ENCODE results near the gene OR2Y1.
"Not testable (repeated sequence)": the region's sequence is repeated elsewhere in the genome, so short reads cannot be mapped to it uniquely, and the experiment has no call there.

OR2Y1 gene

GRCh38 chr5:180718810-180719453 lies 20.9 kb downstream of the OR2Y1 start:
- Histone ChIP-seq H4K20me1 (no peaks in the 10 kb centered on the region), H3K27ac (no peak overlapping the region), H3K36me3 (no peaks in the 10 kb centered on the region), H3K4me2 (no peak overlapping the region), H3K27me3 (no peaks in the 10 kb centered on the region), H3K4me3 (no peak overlapping the region), H3K9ac (no peak overlapping the region), H3K9me3 (replicated peaks in 1 of 11) (no peaks in the 10 kb centered on the region), H3K4me1 (no peaks in the 10 kb centered on the region)
- no peak for TF ChIP-seq Cebpa-rat (IDR thresholded peaks at IDR 0.05)

- no peak for TF ChIP-seq Cebpa-rat (IDR thresholded peaks at IDR 0.05)
- no peak overlapping the region for H3K4me2 ChIP-seq
- no peaks in the 10 kb centered on the region for H3K27me3 ChIP-seq
- H3K9me3 ChIP-seq (replicated peaks in 1 of 11), result peaks cover 0 to 9% (median 5%) of the 10 kb centered on the region in 11 experiments; a peak in 12 of 22 replicates
- H3K27ac ChIP-seq, result no peak overlapping the region
- H3K4me3 ChIP-seq, result no peak overlapping the region
- H3K9ac ChIP-seq, result no peak overlapping the region
- H3K4me1 ChIP-seq, result no peaks in the 10 kb centered on the region
- H3K36me3 ChIP-seq, result no peaks in the 10 kb centered on the region
- no peaks in the 10 kb centered on the region for H4K20me1 ChIP-seq
Measured at GRCh38 chr5:180717989-180718388, 21.9 kb downstream of the OR2Y1 start.

DNA sequence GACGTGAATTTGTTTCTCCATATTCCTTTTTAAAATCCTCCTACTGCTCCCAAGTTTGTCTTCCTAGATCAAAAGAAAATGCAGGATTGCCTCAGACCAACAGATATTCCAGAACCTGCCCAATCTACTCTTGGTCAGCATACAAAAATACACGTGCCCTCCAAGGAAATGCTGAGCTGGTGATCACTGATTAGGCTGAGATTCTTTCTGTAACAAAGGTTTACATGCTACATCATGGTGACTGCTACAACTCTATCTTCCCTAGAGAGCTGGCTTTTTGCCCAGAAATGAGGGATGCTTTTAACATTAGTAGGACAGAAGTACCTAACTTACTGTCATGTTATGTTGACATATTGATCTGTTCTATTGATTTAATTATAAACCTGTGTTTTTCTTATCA lies 35.5 kb downstream of the OR2Y1 start:
- no peak overlapping the region for H3K4me3 ChIP-seq
- no peaks in the 10 kb centered on the region for H3K27me3 ChIP-seq
- no peaks in the 10 kb centered on the region for H4K20me1 ChIP-seq
- H3K9ac ChIP-seq, result no peak overlapping the region
- peaks cover 0 to 6% (median 0%) of the 10 kb centered on the region in 10 experiments; a peak in 3 of 20 replicates for H3K4me1 ChIP-seq
- no peak overlapping the region for H3K27ac ChIP-seq
- no peak for TF ChIP-seq Cebpa-rat (IDR thresholded peaks at IDR 0.05)
- no peaks in the 10 kb centered on the region for H3K36me3 ChIP-seq
- H3K9me3 ChIP-seq (replicated peaks in 1 of 11), result peaks cover 7 to 19% (median 13%) of the 10 kb centered on the region in 11 experiments; a peak in 19 of 22 replicates
- no peak overlapping the region for H3K4me2 ChIP-seq

DNA sequence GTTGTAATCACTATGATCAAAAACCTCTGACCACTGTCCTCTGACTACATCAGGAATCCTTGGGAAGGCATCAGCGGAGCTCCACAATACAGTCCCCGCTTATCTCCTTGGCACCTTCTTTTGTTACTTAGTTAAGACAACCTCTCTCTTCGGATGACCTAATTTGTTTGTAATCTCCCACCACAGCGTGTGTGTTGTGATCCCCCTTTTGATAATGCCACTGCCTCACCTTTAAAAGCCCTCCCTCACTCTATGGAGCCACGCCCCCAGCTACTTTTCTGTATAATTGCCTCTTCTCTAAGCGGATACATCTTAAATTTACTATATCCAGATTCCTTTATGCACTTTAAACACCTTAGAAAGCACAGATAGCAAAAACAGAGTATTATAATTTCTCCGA lies 35.9 kb downstream of the OR2Y1 start:
- Histone ChIP-seq H3K4me3 (no peak overlapping the region), H3K36me3 (no peaks in the 10 kb centered on the region), H3K4me1 (peaks cover 0 to 6% (median 0%) of the 10 kb centered on the region in 10 experiments; a peak in 3 of 20 replicates), H3K27me3 (no peaks in the 10 kb centered on the region), H3K4me2 (no peak overlapping the region), H3K9ac (no peak overlapping the region), H4K20me1 (no peaks in the 10 kb centered on the region), H3K9me3 (replicated peaks in 1 of 11) (peaks cover 7 to 23% (median 13%) of the 10 kb centered on the region in 11 experiments; a peak in 19 of 22 replicates), H3K27ac (no peak overlapping the region)
- TF ChIP-seq Cebpa-rat (IDR thresholded peaks at IDR 0.05), result no peak

DNA sequence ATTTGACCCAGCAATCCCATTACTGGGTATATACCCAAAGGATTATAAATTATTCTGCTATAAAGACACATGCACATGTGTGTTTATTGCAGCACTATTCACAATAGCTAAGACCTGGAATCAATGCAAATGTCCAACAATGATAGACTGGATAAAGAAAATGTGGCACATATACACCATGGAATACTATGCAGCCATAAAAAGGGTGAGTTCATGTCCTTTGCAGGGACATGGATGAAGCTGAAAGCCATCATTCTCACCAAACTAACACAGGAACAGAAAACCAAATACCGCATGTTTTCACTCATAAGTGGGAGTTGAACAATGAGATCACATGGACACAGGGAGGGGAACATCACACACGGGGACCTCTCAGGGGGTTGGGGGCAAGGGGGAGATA lies 36.5 kb downstream of the OR2Y1 start:
- not testable (repeated sequence) for H3K4me3 ChIP-seq, H3K27me3 ChIP-seq

DNA sequence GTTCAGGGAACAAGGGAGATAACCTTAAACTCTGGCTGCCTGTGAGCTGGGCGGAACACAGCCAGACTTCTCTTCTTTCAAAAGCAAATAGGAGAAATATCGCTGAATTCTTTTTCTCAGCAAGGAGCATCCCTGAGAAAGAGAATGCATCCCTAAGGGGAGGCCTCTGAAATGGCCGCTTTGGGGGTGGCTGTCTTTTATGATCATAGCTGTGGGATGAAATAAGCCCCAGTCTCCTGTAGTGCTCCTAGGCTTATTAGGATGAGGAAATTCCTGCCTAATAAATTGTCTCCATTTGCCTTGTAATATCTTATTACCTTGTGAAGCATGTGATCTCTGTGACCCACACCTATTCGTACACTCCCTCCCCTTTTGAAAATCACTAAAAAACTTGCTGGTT lies 39.4 kb downstream of the OR2Y1 start:
- not testable (repeated sequence) for H4K20me1 ChIP-seq, H3K4me2 ChIP-seq, H3K9ac ChIP-seq, H3K27me3 ChIP-seq, H3K27ac ChIP-seq, H3K4me1 ChIP-seq, H3K4me3 ChIP-seq, H3K36me3 ChIP-seq
- peaks cover 13 to 39% (median 24%) of the 10 kb centered on the region in 11 experiments for H3K9me3 ChIP-seq (replicated peaks in 1 of 11)

More for the DNA sequence above, 36.5 kb downstream of the OR2Y1 start:
- H3K4me2 ChIP-seq, H3K27ac ChIP-seq, H3K4me1 ChIP-seq, H4K20me1 ChIP-seq, H3K9ac ChIP-seq, H3K36me3 ChIP-seq: not testable (repeated sequence)
- peaks cover 7 to 24% (median 13%) of the 10 kb centered on the region in 11 experiments; a peak in 19 of 22 replicates for H3K9me3 ChIP-seq (replicated peaks in 1 of 11)

GRCh38 chr5:180699042-180699441 lies 40.8 kb downstream of the OR2Y1 start:
- H3K4me3 ChIP-seq, result no peak overlapping the region
- no peak overlapping the region for H3K27ac ChIP-seq
- H3K36me3 ChIP-seq, result no peaks in the 10 kb centered on the region
- no peak overlapping the region for H3K4me2 ChIP-seq
- no peak overlapping the region for H3K9ac ChIP-seq
- peaks cover 13 to 39% (median 25%) of the 10 kb centered on the region in 11 experiments for H3K9me3 ChIP-seq (replicated peaks in 1 of 11)
- H3K27me3 ChIP-seq, result no peaks in the 10 kb centered on the region
- H4K20me1 ChIP-seq, result no peaks in the 10 kb centered on the region
- H3K4me1 ChIP-seq, result no peaks in the 10 kb centered on the region
- TF ChIP-seq Cebpa-rat (IDR thresholded peaks at IDR 0.05), result no peak

DNA sequence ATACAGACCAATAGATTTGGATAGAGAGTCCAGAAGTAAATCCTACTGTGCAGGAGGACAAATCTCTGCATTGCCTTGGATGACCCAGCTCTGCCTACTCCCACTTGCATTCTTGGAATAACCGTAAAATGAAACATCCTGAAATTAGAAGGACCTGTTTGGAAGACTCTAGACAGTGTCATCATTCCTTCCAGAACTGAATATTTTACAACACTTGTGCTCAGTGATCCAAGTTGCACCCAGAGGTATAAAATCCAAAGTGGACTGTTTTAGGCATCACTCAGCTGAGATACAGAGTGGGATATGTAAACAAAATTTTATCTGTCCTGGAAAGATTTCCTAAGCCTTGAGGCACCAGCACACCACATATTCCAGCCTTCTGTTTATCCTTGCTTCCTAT lies 43.7 kb downstream of the OR2Y1 start:
- Histone ChIP-seq H3K4me1 (no peaks in the 10 kb centered on the region; a peak in 1 of 20 replicates), H3K36me3 (no peaks in the 10 kb centered on the region), H3K9ac (no peak overlapping the region), H3K4me3 (no peak overlapping the region), H3K9me3 (replicated peaks in 1 of 11) (peaks cover 13 to 36% (median 23%) of the 10 kb centered on the region in 11 experiments), H3K4me2 (no peak overlapping the region), H3K27ac (no peak overlapping the region), H3K27me3 (no peaks in the 10 kb centered on the region), H4K20me1 (no peaks in the 10 kb centered on the region)
- TF ChIP-seq Cebpa-rat (IDR thresholded peaks at IDR 0.05), result no peak

DNA sequence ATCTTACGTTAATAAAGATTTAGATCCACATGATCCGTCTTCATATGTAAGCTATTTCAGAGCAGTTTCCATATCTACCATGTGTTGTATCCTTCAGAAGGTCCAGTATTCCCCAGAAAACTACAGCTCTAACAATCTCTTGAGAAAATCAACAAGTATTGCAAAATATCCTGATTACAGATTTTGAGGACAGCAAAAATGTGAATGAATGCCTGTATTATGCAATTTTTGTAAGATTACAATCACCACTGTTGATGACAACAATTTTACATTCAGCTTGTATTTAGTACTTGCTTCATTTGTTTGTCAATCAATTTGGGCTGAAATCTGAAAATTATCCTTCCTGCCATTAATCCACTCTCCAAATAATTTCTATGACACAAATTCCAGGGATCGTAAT lies 47.4 kb downstream of the OR2Y1 start:
- Histone ChIP-seq H3K4me1 (peaks cover 8 to 36% (median 25%) of the 10 kb centered on the region in 10 experiments), H4K20me1 (no peaks in the 10 kb centered on the region), H3K9ac (no peak overlapping the region), H3K9me3 (replicated peaks in 1 of 11) (peaks cover 6 to 15% (median 12%) of the 10 kb centered on the region in 11 experiments; a peak in 20 of 22 replicates), H3K27me3 (no peaks in the 10 kb centered on the region), H3K27ac (no peak overlapping the region), H3K4me2 (no peak overlapping the region), H3K4me3 (no peak overlapping the region), H3K36me3 (no peaks in the 10 kb centered on the region)
- no peak for TF ChIP-seq Cebpa-rat (IDR thresholded peaks at IDR 0.05)

- Histone ChIP-seq H3K4me3 (no peak overlapping the region), H4K20me1 (no peaks in the 10 kb centered on the region), H3K9ac (no peak overlapping the region), H3K4me2 (no peak overlapping the region), H3K27ac (no peak overlapping the region), H3K36me3 (no peaks in the 10 kb centered on the region), H3K27me3 (no peaks in the 10 kb centered on the region), H3K4me1 (peaks cover 8 to 38% (median 25%) of the 10 kb centered on the region in 10 experiments), H3K9me3 (replicated peaks in 1 of 11) (peaks cover 3 to 10% (median 5%) of the 10 kb centered on the region in 11 experiments; a peak in 20 of 22 replicates)
- TF ChIP-seq Cebpa-rat (IDR thresholded peaks at IDR 0.05), result no peak
Measured at GRCh38 chr5:180691046-180691445, 48.8 kb downstream of the OR2Y1 start.

All from BLaER1 treated with 17β-estradiol and CSF1 and Interleukin-3, amounts not matched to agents 10 nM and 100 nM (cell line).